ENCODE measurements around the gene EFCAB9.

- TF ChIP-seq GATA2 (IDR thresholded peaks at IDR 0.05; ENCODE audit: low read depth, low read length) (no peak), GATA3 (IDR thresholded peaks at IDR 0.05; ENCODE audit: low read depth, low read length) (no peak)
Measured at GRCh38 chr5:172150514-172151425, 43.2 kb upstream of the EFCAB9 start.
